Left forelimb (tissue), 1 donor: Measurements from ENCODE around the gene MAGEB1.

Experiments
- DNase-seq: peaks from one replicate; pipeline ENCODE4 v3.0.0-alpha.2; 2018; ENCODE audit warnings: low spot score

Gene MAGEB1

GRCh38 chrX:30246769-30247489 is at the start of gene MAGEB1:
Gene MAGEB1 (plus strand): TSS chrX:30247146. CDS start chrX:30250494, 3,348 bp downstream.
- DNase-seq, result no peak

GRCh38 chrX:30212172-30212571 is 34.8 kb upstream of the MAGEB1 start:
- DNase-seq, result no peak

- no peak for DNase-seq
Observed at GRCh38 chrX:30215357-30215843, 31.5 kb upstream of the MAGEB1 start, which contains the start of gene MAGEB2. Gene MAGEB2 (plus strand): TSS chrX:30215563. CDS start chrX:30218581, 3,018 bp downstream.

- DNase-seq, result no peak
Observed at GRCh38 chrX:30217465-30217864, 29.5 kb upstream of the MAGEB1 start.

- DNase-seq, result no peak
Observed at GRCh38 chrX:30219372-30219771, 27.6 kb upstream of the MAGEB1 start.

GRCh38 chrX:30220661-30221060 is 26.3 kb upstream of the MAGEB1 start:
- DNase-seq, result no peak

- no peak for DNase-seq
Observed at GRCh38 chrX:30224536-30224935, 22.4 kb upstream of the MAGEB1 start.

- DNase-seq, result no peak
Observed at GRCh38 chrX:30228526-30228925, 18.4 kb upstream of the MAGEB1 start.

GRCh38 chrX:30230395-30230794 is 16.6 kb upstream of the MAGEB1 start, which contains the start of gene MAGEB3:
Gene MAGEB3 (plus strand): TSS chrX:30230657. CDS start chrX:30235925, 5,268 bp downstream.
- DNase-seq, result no peak

- no peak for DNase-seq
Observed at GRCh38 chrX:30241724-30242415, 5.1 kb upstream of the MAGEB1 start, which contains the start of gene MAGEB4. Gene MAGEB4 (plus strand): TSS chrX:30242000. CDS start chrX:30242136, 136 bp downstream.

- no peak for DNase-seq
Observed at GRCh38 chrX:30248854-30249253, 1.9 kb downstream of the MAGEB1 start.

- no peak for DNase-seq
Observed at GRCh38 chrX:30253257-30253656, 6.3 kb downstream of the MAGEB1 start.

GRCh38 chrX:30259927-30260326 is 13.0 kb downstream of the MAGEB1 start:
- DNase-seq, result no peak

GRCh38 chrX:30261012-30261411 is 14.1 kb downstream of the MAGEB1 start:
- no peak for DNase-seq

GRCh38 chrX:30262763-30263162 is 15.8 kb downstream of the MAGEB1 start:
- DNase-seq, result no peak

- DNase-seq, result no peak
Observed at GRCh38 chrX:30270639-30271038, 23.7 kb downstream of the MAGEB1 start.

- no peak for DNase-seq
Observed at GRCh38 chrX:30275498-30275897, 28.6 kb downstream of the MAGEB1 start.

GRCh38 chrX:30278365-30278764 is 31.4 kb downstream of the MAGEB1 start:
- DNase-seq, result no peak

- DNase-seq, result no peak
Observed at GRCh38 chrX:30280428-30280827, 33.5 kb downstream of the MAGEB1 start.

GRCh38 chrX:30282527-30282926 is 35.6 kb downstream of the MAGEB1 start:
- no peak for DNase-seq

- no peak for DNase-seq
Observed at GRCh38 chrX:30283456-30284200, 36.7 kb downstream of the MAGEB1 start.
